Panc1 (cell line): ENCODE measurements around the gene RAP1GAP2.

Experiments
- CTCF ChIP-seq: fragments of 450-650 bp; IDR thresholded peaks from 2 replicates; pipeline ENCODE4 v1.5.1; 2017; ENCODE audit warnings: mild to moderate bottlenecking
- POLR2AphosphoS5 ChIP-seq: IDR thresholded peaks from 2 replicates; pipeline ENCODE4 v1.6.1; 2012; ENCODE audit warnings: mild to moderate bottlenecking, low read depth, low read length, moderate library complexity
- SIN3A ChIP-seq: IDR thresholded peaks from 2 replicates; pipeline ENCODE4 v1.6.1; 2012; ENCODE audit warnings: low read depth, mild to moderate bottlenecking, low read length, moderate library complexity, borderline replicate concordance; ENCODE audit not compliant: insufficient read depth

GRCh38 chr17:2899906-2900305 lies 103.7 kb downstream of the RAP1GAP2 start:
- TF ChIP-seq POLR2AphosphoS5: no peak
- TF ChIP-seq CTCF: no peak
- TF ChIP-seq SIN3A: no peak
